GM23338 (cell line): ENCODE results near the gene TRIM52. TPM values are rescaled to one million over a fixed set of nuclear protein-coding genes. Genes with fewer than 3 reads are reported as not detected.

Source experiments
- POLR2AphosphoS5 ChIP-seq: IDR thresholded peaks from 2 replicates; pipeline ENCODE4 v1.6.1; 2016; ENCODE audit warnings: antibody characterized with exemption, low read depth
- STAT1 ChIP-seq: IDR thresholded peaks from one replicate; pipeline ENCODE4 v1.6.1; 2016; ENCODE audit warnings: antibody characterized with exemption; ENCODE audit not compliant: unreplicated experiment
- polyA plus RNA-seq: library from polyadenylated mRNA; unstranded; fragments of >200 nt; fragmentation: Nextera tagmentation; extraction: Ambion mirVana; gene quantifications from 2 replicates; pipeline ENCODE4 v1.2.1, GENCODE V29; 2016
- total RNA-seq: library from RNA; depleted of rRNA; stranded (reverse); fragments of >200 nt; shearing (Covaris generic); gene quantifications from 2 replicates; pipeline ENCODE4 v1.2.3, GENCODE V29; 2014
- TF ChIP-seq, protein P1 (sequence below): fragments of 250-450 bp; sonication (Bioruptor Pico); IDR thresholded peaks from 2 replicates; pipeline ENCODE4 v1.5.0; 2020; ENCODE audit warnings: mild to moderate bottlenecking, moderate library complexity
- TF ChIP-seq, protein P2 (sequence below): IDR thresholded peaks from one replicate; pipeline ENCODE4 v1.6.1; 2018; ENCODE audit warnings: antibody characterized with exemption; ENCODE audit not compliant: unreplicated experiment

Gene TRIM52
- total and polyA plus RNA-seq, 2 experiments from 2014 or later: 6.2 to 8.1 TPM

DNA sequence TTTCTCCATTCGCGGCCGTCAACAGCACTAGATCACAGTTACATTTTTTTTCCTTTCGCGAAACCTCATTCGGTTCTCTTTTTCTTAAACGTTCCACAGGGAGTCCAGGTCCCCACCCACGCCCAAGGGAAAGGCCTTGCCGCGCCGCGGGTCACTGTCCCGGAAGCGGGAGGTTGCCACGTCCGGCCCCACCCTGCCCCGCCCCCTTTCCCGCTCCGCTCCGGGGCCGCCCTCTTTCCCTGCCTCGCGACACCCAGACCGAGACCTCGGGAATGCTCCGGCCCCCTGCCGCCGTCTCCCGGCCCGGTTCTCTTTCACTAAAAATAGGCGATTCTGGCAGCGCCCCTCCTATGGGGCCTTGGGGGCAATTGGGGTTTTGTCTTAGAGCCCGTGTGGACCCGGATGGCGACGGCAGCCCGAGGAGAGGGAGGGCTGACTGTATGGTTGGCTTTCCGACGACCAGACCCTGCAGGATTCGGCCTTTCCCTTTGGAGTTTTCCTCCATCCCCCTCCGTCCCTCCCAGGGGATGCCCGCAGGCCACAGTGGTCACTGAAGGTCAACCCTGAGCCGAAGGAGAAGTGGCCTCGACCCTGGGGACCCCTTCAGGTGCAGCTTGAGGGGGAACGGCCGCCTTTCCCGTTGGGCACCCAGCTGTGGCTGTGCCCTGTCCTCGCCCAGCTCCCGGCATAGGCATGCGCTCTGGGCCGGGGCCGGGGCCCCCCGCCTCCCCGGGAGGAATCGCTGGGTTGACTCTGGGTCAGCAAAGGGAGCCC, 14.5 kb downstream of the TRIM52 start (continued):
- TF ChIP-seq, protein P1, sequence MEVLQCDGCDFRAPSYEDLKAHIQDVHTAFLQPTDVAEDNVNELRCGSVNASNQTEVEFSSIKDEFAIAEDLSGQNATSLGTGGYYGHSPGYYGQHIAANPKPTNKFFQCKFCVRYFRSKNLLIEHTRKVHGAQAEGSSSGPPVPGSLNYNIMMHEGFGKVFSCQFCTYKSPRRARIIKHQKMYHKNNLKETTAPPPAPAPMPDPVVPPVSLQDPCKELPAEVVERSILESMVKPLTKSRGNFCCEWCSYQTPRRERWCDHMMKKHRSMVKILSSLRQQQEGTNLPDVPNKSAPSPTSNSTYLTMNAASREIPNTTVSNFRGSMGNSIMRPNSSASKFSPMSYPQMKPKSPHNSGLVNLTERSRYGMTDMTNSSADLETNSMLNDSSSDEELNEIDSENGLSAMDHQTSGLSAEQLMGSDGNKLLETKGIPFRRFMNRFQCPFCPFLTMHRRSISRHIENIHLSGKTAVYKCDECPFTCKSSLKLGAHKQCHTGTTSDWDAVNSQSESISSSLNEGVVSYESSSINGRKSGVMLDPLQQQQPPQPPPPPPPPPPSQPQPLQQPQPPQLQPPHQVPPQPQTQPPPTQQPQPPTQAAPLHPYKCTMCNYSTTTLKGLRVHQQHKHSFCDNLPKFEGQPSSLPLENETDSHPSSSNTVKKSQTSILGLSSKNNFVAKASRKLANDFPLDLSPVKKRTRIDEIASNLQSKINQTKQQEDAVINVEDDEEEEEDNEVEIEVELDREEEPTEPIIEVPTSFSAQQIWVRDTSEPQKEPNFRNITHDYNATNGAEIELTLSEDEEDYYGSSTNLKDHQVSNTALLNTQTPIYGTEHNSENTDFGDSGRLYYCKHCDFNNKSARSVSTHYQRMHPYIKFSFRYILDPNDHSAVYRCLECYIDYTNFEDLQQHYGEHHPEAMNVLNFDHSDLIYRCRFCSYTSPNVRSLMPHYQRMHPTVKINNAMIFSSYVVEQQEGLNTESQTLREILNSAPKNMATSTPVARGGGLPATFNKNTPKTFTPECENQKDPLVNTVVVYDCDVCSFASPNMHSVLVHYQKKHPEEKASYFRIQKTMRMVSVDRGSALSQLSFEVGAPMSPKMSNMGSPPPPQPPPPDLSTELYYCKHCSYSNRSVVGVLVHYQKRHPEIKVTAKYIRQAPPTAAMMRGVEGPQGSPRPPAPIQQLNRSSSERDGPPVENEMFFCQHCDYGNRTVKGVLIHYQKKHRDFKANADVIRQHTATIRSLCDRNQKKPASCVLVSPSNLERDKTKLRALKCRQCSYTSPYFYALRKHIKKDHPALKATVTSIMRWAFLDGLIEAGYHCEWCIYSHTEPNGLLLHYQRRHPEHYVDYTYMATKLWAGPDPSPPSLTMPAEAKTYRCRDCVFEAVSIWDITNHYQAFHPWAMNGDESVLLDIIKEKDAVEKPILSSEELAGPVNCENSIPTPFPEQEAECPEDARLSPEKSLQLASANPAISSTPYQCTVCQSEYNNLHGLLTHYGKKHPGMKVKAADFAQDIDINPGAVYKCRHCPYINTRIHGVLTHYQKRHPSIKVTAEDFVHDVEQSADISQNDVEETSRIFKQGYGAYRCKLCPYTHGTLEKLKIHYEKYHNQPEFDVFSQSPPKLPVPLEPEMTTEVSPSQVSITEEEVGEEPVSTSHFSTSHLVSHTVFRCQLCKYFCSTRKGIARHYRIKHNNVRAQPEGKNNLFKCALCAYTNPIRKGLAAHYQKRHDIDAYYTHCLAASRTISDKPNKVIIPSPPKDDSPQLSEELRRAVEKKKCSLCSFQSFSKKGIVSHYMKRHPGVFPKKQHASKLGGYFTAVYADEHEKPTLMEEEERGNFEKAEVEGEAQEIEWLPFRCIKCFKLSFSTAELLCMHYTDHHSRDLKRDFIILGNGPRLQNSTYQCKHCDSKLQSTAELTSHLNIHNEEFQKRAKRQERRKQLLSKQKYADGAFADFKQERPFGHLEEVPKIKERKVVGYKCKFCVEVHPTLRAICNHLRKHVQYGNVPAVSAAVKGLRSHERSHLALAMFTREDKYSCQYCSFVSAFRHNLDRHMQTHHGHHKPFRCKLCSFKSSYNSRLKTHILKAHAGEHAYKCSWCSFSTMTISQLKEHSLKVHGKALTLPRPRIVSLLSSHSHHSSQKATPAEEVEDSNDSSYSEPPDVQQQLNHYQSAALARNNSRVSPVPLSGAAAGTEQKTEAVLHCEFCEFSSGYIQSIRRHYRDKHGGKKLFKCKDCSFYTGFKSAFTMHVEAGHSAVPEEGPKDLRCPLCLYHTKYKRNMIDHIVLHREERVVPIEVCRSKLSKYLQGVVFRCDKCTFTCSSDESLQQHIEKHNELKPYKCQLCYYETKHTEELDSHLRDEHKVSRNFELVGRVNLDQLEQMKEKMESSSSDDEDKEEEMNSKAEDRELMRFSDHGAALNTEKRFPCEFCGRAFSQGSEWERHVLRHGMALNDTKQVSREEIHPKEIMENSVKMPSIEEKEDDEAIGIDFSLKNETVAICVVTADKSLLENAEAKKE: no peak
- no peak for TF ChIP-seq STAT1
- TF ChIP-seq, protein P2, sequence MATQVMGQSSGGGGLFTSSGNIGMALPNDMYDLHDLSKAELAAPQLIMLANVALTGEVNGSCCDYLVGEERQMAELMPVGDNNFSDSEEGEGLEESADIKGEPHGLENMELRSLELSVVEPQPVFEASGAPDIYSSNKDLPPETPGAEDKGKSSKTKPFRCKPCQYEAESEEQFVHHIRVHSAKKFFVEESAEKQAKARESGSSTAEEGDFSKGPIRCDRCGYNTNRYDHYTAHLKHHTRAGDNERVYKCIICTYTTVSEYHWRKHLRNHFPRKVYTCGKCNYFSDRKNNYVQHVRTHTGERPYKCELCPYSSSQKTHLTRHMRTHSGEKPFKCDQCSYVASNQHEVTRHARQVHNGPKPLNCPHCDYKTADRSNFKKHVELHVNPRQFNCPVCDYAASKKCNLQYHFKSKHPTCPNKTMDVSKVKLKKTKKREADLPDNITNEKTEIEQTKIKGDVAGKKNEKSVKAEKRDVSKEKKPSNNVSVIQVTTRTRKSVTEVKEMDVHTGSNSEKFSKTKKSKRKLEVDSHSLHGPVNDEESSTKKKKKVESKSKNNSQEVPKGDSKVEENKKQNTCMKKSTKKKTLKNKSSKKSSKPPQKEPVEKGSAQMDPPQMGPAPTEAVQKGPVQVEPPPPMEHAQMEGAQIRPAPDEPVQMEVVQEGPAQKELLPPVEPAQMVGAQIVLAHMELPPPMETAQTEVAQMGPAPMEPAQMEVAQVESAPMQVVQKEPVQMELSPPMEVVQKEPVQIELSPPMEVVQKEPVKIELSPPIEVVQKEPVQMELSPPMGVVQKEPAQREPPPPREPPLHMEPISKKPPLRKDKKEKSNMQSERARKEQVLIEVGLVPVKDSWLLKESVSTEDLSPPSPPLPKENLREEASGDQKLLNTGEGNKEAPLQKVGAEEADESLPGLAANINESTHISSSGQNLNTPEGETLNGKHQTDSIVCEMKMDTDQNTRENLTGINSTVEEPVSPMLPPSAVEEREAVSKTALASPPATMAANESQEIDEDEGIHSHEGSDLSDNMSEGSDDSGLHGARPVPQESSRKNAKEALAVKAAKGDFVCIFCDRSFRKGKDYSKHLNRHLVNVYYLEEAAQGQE: no peak
- peak; percentile 79 for TF ChIP-seq POLR2AphosphoS5
